Measurements from ENCODE around the gene MCAM.

DNA sequence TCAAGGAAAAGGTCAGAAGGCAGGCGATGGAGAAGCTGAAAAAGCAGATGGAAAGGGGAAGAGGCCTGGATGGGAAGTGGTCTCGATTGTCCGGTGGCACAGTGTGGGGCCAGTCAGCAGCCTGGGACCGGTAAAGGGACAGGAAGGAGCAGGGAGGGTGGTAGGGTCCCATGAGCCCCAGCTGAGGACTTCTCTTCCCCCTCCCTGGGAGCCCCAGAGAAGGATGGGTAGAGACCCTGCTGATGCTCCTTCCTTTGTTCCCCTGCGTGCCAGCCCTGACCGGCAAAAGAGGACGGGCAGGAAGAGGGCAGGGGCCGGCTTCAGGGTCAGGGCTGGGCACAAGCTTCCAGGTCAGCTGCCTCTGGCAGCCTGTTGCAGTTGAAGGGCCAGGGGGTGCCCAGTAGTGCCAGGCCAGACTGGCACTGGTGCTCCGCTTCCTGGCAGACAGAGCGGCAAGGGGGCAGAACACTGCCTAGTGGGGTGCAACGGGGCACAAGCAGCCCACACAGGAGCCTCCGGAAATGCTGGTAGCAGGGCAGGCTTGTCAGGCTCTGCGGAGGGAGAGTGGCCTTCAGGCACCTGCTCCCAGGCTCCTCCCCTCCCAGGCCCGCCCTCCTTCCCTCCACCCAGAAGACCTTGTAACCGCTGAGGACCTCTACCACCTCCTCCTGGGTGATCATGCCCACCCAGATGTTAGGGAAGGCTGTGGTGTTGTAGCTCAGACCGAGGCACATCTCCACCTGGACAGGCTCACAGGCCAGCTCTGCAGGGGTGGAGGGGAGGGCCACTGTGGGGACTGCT is 24.5 kb upstream of the MCAM start:
- TF ChIP-seq, protein P1, sequence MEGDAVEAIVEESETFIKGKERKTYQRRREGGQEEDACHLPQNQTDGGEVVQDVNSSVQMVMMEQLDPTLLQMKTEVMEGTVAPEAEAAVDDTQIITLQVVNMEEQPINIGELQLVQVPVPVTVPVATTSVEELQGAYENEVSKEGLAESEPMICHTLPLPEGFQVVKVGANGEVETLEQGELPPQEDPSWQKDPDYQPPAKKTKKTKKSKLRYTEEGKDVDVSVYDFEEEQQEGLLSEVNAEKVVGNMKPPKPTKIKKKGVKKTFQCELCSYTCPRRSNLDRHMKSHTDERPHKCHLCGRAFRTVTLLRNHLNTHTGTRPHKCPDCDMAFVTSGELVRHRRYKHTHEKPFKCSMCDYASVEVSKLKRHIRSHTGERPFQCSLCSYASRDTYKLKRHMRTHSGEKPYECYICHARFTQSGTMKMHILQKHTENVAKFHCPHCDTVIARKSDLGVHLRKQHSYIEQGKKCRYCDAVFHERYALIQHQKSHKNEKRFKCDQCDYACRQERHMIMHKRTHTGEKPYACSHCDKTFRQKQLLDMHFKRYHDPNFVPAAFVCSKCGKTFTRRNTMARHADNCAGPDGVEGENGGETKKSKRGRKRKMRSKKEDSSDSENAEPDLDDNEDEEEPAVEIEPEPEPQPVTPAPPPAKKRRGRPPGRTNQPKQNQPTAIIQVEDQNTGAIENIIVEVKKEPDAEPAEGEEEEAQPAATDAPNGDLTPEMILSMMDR (IDR thresholded peaks at IDR 0.05; ENCODE audit: low read length) = no peak
- TF ChIP-seq EZH2 (optimal IDR thresholded peaks at IDR 0.05; ENCODE audit: low read depth, low read length) (no peak), EZH2phosphoT487 (IDR thresholded peaks at IDR 0.05; ENCODE audit: low read length) (no peak)

Data from MM.1S (cell line).